Measurements from ENCODE around the gene VAV3. TPM values are rescaled to one million over a fixed set of nuclear protein-coding genes. Genes with fewer than 3 reads are reported as not detected.

The VAV3 gene
- total and polyA plus RNA-seq, 9 of the 15 experiments (the other 6 are each of a cell fraction or from before 2014, with no cell fraction given) = not detected

GRCh38 chr1:108009603-108010195 is 44.7 kb upstream of the VAV3 start (continued):
- TF ChIP-seq ZNF764 (CRISPR knock-in tag; IDR thresholded peaks at IDR 0.05; ENCODE audit: low read depth) (no peak), ZSCAN29 (IDR thresholded peaks at IDR 0.05) (no peak), BHLHE40 (IDR thresholded peaks at IDR 0.05; ENCODE audit: low read length) (no peak), HOMEZ (CRISPR knock-in tag; IDR thresholded peaks at IDR 0.05) (no peak), GABPA (tag; conservative IDR thresholded peaks at IDR 0.05; ENCODE audit: low read depth) (no peak), SMARCC2 (IDR thresholded peaks at IDR 0.05; ENCODE audit: low read depth) (no peak), THAP12 (CRISPR knock-in tag; IDR thresholded peaks at IDR 0.05) (no peak), PHF21A (IDR thresholded peaks at IDR 0.05; ENCODE audit: borderline replicate concordance, low read depth) (no peak), CREM (IDR thresholded peaks at IDR 0.05; ENCODE audit: low read depth) (no peak), HMGN3 (IDR thresholded peaks at IDR 0.05; ENCODE audit: borderline replicate concordance, extremely low read depth, insufficient read length, low read depth, low read length) (no peak), ZNF444 (CRISPR knock-in tag; IDR thresholded peaks at IDR 0.05) (no peak), SLC30A9 (CRISPR knock-in tag; IDR thresholded peaks at IDR 0.05) (no peak), ZNF217 (CRISPR knock-in tag; IDR thresholded peaks at IDR 0.05) (no peak)
